BE2C (cell line): Measurements from ENCODE around the gene SMIM23.

Experiments used
- DNase-seq: peaks from one replicate; pipeline ENCODE4 v3.0.0-alpha.2; 2020
- H3K27me3 ChIP-seq: fragments of 250-450 bp; sonication (Bioruptor Pico); 2 replicates; pipeline ENCODE4 v1.5.1; 2020; ENCODE audit warnings: mild to moderate bottlenecking
- H3K36me3 ChIP-seq: fragments of 250-450 bp; sonication (Bioruptor Pico); 2 replicates; pipeline ENCODE4 v1.5.1; 2020; ENCODE audit warnings: mild to moderate bottlenecking
- H3K4me1 ChIP-seq: fragments of 250-450 bp; sonication (Bioruptor Pico); 2 replicates; pipeline ENCODE4 v1.5.1; 2020
- H3K4me3 ChIP-seq: 2 replicates; pipeline ENCODE4 v1.5.1; 2011; ENCODE audit warnings: low read depth, low read length
- H3K9me3 ChIP-seq: fragments of 250-450 bp; sonication (Bioruptor Pico); 2 replicates; pipeline ENCODE4 v1.5.1; 2020
- CTCF ChIP-seq: IDR thresholded peaks from 2 replicates; pipeline ENCODE4 v1.5.1; 2012; ENCODE audit warnings: mild to moderate bottlenecking, low read depth, low read length

SMIM23 gene

DNA sequence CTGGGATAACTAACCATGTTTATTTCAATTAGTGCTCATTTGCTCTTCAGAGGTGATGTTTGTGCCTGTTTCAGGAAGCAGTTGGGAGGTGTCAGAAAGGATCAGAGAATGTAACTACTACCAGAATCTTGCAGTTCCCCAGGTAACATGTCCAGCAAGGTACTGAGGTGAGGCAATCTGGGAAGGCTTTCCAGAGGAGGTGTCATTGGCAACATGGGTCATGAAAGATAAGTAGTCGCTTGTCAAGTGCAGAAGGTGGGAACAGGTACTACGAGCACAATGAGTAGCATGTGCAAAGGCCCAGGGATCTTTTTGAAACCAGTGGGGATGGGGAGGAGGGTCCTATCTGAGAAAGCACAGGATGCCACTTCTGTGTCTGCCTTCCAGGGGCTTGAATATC lies 4.8 kb downstream of the SMIM23 start:
- TF ChIP-seq CTCF = no peak
- Histone ChIP-seq H3K36me3 (no peaks in the 10 kb centered on the region), H3K9me3 (no peaks in the 10 kb centered on the region), H3K27me3 (peaks cover 19% of the 10 kb centered on the region; the same call in 1 of the 2 replicates), H3K4me3 (no peak overlapping the region), H3K4me1 (no peaks in the 10 kb centered on the region)
- DNase-seq = no peak

GRCh38 chr5:171794470-171794960 lies 8.9 kb downstream of the SMIM23 start:
- TF ChIP-seq CTCF = no peak
- no peaks in the 10 kb centered on the region for H3K9me3 ChIP-seq

GRCh38 chr5:171795381-171795780 lies 9.8 kb downstream of the SMIM23 start:
- Histone ChIP-seq H3K9me3 (no peaks in the 10 kb centered on the region), H3K27me3 (peaks cover 8% of the 10 kb centered on the region; the same call in 1 of the 2 replicates), H3K36me3 (no peaks in the 10 kb centered on the region), H3K4me3 (no peak overlapping the region), H3K4me1 (no peaks in the 10 kb centered on the region)
- no peak for DNase-seq
- no peak for TF ChIP-seq CTCF

More at GRCh38 chr5:171794470-171794960, 8.9 kb downstream of the SMIM23 start:
- peaks cover 14% of the 10 kb centered on the region; the same call in 1 of the 2 replicates for H3K27me3 ChIP-seq
- DNase-seq = no peak
- no peaks in the 10 kb centered on the region for H3K4me1 ChIP-seq
- H3K36me3 ChIP-seq = no peaks in the 10 kb centered on the region
- H3K4me3 ChIP-seq = no peak overlapping the region

DNA sequence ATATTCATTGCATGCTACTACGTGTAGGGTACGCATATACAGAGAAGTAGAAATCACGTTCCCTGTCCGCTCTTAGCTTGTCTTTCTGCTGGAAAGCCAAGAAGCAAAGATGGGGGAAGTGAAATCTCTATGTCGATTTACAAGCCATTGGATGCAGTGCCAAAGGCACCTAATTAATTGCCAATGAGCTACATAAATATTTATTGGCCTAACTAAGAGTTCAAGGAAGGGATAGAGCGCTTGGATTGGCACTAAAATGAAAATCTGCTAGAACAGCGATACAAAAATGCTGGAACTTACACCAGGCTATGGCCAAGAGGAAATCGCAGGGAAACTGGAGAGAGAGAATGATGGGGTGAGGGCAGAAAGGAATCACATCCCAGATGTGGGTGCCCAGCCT lies 10.8 kb downstream of the SMIM23 start:
- no peak for DNase-seq
- Histone ChIP-seq H3K27me3 (no peaks in the 10 kb centered on the region; the same call in 1 of the 2 replicates), H3K4me1 (no peaks in the 10 kb centered on the region), H3K9me3 (no peaks in the 10 kb centered on the region), H3K4me3 (no peak overlapping the region), H3K36me3 (no peaks in the 10 kb centered on the region)
- TF ChIP-seq CTCF = no peak

GRCh38 chr5:171797543-171797942 lies 11.9 kb downstream of the SMIM23 start:
- Histone ChIP-seq H3K36me3 (no peaks in the 10 kb centered on the region), H3K27me3 (no peaks in the 10 kb centered on the region), H3K4me1 (no peaks in the 10 kb centered on the region), H3K9me3 (no peaks in the 10 kb centered on the region), H3K4me3 (no peak overlapping the region)
- DNase-seq = no peak
- TF ChIP-seq CTCF = no peak

GRCh38 chr5:171798418-171798817 lies 12.8 kb downstream of the SMIM23 start:
- no peaks in the 10 kb centered on the region for H3K9me3 ChIP-seq
- no peak for DNase-seq
- no peaks in the 10 kb centered on the region for H3K4me1 ChIP-seq
- H3K27me3 ChIP-seq = no peaks in the 10 kb centered on the region; the same call in 1 of the 2 replicates
- H3K4me3 ChIP-seq = no peak overlapping the region
- H3K36me3 ChIP-seq = no peaks in the 10 kb centered on the region
- no peak for TF ChIP-seq CTCF
